ENCODE data around the gene TPX2.
"Not testable (repeated sequence)": the region's sequence is repeated elsewhere in the genome, so short reads cannot be mapped to it uniquely, and the experiment has no call there.

TPX2 gene

DNA sequence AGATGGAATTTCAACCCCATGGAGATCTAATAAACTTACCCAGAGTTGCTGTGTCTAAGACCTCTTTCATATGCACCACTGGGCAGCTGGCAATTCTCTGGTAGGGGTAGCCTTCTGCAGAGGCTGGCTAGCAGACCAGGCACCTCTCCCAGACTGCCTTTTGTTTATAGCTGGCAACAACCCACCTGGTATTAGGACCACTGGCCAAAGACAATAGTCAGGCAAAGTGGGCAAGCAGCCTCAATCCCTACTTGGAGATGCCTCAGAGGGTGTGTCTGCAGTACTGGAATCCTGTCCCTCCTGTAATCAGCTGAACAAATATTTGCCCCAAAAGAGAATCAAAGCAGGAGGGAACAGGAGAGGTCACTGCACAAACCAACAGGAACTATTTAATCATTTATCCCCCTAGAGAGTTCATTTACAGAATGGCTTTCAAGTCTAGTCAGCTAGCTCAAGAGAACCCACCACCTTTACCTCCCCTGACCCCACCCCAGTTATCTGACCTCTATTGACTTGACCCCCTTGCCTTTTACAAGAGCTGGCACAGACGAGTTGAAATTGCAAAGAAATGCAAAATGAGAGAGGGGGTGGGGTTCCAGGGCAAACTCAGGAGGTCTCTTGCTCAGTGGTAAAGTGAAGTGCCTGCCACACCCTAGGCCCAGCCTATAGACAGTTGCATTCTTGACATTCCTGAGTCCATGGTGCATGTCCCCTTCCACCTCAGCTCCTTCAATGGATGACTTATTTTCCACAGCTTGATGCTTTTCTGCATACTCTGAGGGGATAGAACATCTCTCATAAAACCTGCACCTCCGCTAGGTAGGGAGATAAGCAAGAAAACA, 19.2 kb upstream of the TPX2 start:
- no peak for DNase-seq (ENCODE audit: low read depth)

DNA sequence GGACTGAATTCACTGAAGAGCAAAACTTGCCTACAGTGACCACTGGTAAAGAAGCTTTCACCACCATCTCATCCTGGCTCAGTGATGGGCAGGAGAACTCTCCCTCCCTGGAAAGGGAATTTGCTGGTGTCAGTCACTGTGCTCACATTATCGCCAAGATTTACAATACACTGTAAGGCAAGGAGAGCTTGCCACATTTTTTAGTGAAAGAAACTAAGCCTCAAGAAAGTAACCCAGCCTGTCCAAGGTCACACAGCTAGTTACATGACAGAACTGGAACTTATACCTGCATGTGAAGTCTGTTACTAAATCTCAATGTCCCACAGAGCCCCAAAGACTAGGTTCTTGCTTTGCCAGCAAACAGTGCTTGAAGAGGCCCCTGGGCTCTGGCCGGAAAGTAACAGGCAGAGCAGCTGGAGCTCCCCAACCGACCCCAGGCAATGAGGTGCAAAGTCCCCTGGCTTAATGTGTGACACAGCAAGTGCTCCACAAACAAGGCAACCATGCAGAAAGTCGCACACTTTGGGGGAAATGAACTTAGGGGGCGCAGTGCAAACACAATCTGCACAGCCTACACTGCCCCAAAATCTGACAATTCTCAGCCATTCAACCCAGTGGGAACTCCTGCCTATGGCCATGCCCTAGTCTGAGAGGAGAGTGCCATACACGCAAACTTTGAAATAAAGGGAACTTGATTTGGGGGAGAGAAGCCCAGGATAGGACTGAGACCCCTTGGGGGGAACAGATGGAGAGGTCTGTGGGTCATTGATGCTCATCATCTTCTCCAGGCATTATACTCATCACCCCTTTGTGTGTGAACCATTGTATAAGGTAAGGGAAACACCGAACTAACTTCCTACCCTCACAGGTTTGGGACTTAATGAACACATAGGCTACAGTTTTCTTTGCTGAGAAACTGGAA, 18.3 kb upstream of the TPX2 start:
- DNase-seq (ENCODE audit: low read depth) = no peak

DNA sequence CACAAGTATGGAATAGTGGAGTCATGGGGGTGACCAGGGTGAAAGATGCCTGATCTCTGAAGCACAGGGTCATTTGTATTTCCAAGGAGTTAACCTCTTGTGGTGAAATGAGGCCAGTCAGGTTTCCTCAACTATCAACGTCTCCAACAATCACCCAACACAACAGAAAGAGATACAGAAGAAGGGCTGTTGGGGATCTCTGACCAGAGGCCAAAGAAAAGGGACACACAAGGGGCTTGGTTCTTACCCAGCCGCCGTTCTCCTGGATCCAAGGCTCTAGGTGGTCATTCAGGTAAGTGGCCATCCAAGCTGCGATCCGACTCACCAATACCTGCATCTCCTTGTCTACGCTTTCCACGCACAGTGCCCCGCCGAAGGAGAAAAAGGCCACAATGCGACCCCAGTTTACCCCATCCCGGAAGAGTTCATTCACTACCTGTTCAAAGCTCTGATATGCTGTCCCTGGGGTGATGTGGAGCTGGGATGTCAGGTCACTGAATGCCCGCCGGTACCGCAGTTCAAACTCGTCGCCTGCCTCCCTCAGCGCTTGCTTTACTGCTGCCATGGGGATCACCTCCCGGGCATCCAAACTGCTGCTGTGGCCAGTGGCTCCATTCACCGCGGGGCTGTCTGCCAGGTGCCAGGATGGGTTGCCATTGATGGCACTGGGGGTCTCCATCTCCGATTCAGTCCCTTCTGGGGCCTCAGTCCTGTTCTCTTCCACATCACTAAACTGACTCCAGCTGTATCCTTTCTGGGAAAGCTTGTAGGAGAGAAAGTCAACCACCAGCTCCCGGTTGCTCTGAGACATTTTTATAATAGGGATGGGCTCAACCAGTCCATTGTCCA, 17.5 kb upstream of the TPX2 start:
- DNase-seq (ENCODE audit: low read depth) = no peak

DNA sequence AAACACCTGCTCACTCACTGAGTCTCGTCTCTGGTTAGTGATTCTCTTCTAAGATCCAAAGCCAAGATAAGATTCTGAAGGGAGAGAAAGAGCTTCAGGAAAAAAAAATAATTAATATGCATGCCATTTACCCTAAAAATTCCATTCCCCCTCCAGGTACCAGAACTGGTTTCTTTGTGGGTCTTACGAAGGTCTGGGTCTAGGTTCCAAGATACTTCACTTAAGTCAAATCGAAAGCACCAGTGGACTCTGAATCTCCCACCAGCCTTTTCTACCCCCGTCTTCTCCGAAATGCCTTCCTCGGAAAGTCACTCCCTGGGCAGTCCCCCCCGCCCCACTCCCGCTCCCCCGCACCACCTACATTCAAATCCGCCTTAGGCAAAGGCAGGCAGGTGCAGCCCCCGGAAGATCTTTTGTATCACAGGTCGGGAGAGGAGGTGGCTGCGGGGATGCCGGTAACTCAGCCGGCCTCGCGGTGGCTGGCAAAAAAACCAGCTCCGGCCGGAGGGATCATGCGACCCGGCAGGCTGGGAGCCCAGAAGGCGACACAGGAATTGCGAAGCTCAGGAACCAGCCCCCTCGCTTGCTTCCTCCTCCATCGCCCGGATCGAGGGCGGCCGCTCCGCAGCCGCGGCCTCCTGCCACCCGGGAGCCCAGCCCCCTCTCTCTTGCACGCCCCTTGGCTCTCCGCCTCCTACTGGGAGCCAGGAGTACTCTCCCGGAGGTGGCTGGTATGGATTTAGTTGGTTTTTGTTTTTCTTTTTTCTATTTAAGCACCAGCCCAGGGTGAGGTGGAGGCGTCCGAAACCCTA, 16.6 kb upstream of the TPX2 start, which contains the start of gene BCL2L1:
BCL2L1 (minus strand) TSS at position 612 of the 812 bp plus-strand sequence. CDS start 650 bp downstream, outside the sequence.
- DNase-seq (ENCODE audit: low read depth) = peak; percentile 88

DNA sequence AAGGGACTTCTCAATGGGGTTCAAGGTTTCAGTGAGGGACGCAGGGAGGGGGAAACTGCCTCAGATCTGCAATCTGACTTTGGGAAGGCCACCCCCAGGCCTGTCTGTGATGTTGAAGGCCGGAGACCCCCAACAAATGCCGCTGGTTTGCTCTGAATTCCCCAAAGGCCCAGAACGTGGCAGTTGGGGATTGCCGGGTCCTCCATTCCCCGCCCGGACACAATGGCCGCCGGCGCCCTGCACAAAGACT, 16.1 kb upstream of the TPX2 start:
- no peak for DNase-seq (ENCODE audit: low read depth)

DNA sequence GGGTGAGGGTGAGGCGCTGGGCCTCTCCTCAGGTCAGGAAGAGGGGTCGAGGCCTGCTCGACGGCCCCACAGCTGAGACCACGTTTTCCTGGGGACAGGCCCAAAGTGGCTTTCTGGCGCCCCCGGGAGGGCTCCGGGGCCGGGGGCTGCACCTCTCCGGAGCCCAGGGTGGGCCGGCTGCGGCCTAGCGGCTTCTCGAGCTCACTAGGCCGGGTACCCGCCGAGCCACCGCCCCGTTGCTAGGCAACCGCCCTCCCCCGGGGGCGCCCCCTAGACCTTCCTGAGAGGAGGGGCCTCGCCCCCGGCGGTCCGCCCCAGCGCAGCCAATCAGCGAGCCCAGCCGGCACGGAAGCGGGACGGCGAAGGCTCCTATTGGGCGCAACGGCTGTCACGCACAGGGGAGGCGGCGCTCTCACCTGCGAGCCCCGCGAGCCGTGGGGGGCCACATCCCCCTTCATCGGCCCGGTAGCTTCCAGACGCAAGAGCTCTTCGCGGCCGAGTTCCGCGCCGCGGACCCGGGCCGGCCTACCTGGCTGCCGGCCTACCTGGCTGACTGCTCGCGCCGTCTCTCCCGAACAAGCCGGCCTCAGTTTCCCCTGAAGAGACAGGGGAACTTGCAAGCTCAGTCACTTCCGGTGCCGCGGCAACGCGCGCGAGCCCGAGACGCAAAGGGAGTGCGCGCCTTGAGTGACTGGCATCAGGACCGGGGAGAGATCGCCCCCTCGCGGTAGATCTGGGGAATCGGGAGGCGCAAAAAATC, 15.6 kb upstream of the TPX2 start:
- peak; percentile 98 for DNase-seq (ENCODE audit: low read depth)

DNA sequence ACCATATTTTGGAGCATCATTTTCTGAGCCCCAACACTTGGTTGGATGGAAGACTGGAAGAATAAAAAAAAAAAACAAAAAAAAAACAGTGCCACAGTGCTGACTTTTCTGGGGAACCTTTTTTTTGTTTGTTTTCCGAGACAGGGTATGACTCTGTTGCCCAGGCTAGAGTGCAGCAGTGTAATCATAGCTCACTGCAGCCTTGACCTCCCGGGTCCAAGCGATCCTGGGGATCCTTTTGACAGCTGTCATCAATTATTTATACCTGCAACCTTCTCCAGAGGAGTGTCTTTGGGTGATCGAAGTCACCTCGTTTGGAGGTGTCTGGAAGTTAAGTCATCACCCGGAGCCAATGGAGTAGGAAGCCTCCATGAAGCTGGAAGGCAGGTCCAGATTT, 7.8 kb upstream of the TPX2 start:
- no peak for DNase-seq (ENCODE audit: low read depth)

DNA sequence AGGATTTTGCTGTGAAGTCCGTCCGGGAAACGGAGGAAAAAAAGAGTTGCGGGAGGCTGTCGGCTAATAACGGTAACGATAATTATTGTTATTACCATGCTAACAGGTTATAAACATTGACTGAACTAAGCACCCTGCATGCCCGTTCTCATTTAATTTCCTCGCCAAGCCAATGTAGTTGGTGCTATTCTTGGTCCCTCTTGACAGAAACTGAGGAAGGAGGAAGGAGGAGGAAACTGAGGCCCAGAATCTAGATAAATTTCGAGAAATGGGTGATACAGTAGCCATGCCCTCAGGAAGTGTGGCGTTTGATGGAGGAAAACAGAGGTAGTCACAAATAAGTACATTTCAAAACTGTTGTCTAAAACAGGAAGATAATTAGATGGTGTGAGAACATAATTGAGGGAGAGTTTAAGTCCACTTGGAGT, 474 bp downstream of the TPX2 start:
- no peak for DNase-seq (ENCODE audit: low read depth)

DNA sequence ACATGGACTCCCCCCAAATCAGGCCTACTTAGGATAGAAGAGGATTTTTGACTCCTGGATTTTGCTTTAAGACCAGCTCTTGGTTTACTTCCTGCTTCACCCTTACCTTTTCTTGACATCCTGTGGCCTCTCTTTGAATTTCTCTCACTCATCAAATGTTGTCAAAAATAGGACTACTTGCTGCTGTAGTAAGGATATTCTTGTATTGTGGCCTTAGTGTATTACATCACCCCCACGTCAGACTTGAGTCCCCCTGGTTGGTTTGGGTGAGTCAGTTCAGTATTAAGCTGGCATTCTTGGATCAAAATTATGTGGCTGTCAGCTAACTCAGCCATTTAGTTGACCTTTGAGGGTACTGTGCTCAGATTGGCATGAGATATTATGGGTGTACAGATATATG, 1.1 kb downstream of the TPX2 start:
- peak; percentile 83 for DNase-seq (ENCODE audit: low read depth)

DNA sequence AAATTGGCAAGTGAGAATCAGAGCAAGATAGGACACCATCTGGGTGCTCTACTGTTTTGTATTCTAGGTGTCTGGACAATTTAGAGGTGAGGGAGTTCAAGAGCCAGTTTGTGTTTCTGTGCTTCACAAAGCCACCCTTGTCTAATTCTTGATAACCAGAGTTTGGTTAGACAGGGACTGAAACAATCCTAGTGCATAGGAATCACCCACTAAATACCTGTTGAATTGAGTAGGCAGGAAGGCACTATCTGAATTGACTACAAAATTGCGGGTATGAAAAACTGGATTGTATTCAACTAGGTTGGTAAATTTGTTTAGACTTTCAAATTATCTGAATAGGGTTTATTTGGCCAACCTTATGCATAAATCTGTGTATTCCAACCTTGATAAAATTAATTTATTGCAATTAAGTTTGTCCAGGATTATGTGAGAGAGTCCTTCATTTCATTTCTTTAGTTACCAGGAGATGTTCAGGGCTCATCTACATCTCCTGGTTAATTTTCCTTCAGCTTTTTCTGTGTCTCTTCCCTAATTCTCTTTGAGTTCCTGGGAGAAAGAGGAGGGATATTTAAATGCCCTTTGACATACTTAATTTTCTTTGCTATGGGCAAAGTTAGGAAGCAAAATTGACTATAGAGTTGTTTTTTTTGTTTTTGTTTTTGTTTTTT, 1.7 kb downstream of the TPX2 start:
- no peak for DNase-seq (ENCODE audit: low read depth)

DNA sequence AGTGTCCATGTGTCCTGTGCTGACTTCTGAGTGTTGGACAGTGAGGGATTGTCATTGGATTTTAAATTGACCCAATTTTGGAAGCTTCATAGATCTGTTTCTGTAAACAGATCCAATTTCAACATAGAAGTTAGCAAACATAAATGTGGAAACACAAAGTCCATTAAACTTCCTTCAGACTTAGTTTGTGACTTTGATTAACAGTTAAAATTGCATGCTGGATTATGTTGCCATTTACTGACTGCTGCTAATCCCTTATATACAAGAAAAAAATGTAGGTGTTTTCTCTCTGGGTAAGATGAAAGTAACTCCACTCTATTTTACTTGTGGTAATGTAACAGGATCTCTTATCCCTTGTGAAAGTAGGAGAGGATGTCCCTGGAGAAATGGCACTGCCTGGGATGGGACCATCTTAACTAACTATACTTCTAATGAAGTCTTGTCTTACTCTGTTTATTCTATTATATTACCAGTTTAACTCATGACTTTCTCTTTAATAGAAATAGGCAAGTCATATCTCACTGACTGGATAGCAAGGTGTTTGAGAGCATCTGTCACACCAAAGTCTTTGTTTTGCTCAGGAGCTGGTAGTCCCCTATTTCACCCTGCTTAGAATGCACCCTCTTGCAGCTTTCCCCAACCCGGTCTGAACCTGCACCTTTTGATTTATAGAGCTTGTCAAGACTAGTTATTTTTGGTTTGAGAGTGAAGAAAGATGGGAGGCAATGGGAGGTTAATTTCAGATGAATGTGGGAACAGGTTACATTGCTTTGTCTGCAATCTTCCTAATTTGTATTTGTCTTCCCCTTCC, 7.2 kb downstream of the TPX2 start:
- DNase-seq (ENCODE audit: low read depth) = no peak

DNA sequence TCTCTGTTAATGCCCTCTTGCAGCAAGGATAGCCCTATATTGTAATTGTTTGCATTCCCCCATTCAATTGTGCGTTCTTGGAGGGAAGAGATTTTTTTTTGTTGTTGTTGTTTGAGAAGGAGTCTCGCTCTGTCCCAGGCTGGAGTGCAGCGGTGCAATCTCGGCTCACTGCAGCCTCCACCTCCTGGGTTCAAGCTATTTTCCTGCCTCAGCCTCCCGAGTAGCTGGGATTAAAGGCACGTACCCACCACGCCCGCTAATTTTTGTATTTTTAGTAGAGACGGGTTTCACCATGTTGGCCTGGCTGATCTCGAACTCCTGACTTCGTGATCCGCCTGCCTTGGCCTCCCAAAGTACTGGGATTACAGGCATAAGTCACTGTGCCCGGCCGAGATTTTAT, 7.9 kb downstream of the TPX2 start:
- not testable (repeated sequence) for DNase-seq (ENCODE audit: low read depth)

DNA sequence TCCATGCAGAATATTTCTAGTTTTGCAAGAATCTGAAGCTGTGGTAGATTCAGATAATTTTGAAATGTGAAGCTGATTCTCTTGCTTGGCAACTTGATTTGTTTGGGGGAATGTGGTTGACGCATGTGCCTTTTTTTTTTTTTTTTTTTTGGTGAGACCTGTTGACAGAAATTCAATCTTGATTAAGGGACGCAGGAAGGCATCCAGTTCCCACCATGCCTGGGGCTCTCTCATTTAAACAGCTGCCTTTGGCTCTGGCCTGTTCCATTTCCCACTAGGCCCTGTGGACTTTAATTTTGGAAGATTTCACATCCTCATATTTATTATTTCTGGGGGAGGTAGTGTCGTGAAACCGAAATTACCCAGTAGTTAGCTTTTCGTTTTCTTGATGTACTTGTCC, 8.6 kb downstream of the TPX2 start:
- DNase-seq (ENCODE audit: low read depth) = no peak

DNA sequence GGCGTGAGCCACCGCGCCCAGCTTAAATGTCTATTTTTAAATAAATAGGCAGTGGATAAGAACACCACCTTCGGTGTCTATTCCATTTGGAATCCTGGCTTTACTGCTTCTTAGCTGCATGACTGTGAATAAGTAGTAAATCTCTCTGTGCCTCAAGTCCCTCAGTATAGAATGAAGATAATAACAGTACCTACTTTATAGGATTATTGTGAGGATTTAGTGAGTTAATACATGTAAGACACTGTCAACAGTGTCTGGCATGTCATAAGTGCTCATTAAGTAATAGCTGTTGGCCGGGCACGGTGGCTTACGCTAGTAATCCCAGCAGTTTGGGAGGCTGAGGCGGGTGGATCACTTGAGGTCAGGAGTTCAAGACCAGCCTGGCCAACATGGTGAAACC, 10.1 kb downstream of the TPX2 start:
- no peak for DNase-seq (ENCODE audit: low read depth)

DNA sequence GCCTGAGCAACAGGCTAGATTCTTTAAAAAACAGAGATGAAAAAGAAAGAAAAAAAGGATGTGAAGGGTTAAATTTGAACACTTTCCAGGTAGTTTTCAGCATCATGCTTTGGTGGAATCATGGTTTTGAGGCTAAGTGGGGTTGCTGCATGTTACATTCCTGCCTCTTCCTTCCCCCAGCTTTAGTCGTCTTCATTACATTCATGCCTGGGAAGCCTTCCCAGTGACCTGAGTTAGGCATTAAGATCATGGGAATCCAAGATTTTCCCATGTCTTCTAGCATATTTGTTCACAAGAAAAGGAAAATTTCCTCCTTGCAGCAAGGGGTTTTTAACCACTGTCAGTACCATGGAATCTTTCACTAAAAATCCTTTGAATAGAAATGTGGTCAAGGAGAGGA, 12.0 kb downstream of the TPX2 start:
- peak; percentile 77 for DNase-seq (ENCODE audit: low read depth)

DNA sequence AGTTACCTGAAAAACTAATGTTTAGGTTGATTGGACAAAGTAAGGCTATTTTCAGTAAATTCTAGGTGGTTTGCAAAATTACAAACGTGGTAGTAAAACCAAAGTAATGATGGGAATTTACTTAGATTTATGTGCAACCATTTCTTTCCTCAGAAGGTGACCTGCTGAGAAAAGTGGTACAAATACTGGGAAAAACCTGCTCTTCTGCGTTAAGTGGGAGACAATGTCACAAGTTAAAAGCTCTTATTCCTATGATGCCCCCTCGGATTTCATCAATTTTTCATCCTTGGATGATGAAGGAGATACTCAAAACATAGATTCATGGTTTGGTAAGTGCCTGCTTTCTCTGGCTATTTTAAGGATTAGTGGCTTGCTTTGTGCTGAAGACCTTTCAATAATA, 18.2 kb downstream of the TPX2 start:
- no peak for DNase-seq (ENCODE audit: low read depth)

DNA sequence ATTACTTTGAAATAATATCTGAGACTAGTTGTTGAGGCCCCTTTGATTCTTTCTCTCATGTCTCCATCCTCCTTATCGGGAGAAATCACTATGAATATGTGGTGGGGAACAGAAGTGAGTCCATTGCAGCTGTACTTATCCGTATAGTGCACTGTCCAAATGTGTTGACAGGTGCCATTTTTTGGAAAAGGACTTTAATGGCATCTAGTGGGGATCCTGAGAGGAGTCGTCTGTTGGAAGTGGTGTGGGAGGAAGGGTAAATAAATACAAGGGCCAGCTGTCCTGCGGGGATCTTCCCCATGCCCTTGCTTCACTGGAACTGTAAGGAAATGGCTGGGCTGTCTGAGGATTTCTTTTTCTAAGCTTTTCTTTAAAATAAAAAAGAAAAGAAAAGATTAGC, 19.4 kb downstream of the TPX2 start:
- DNase-seq (ENCODE audit: low read depth) = no peak

DNA sequence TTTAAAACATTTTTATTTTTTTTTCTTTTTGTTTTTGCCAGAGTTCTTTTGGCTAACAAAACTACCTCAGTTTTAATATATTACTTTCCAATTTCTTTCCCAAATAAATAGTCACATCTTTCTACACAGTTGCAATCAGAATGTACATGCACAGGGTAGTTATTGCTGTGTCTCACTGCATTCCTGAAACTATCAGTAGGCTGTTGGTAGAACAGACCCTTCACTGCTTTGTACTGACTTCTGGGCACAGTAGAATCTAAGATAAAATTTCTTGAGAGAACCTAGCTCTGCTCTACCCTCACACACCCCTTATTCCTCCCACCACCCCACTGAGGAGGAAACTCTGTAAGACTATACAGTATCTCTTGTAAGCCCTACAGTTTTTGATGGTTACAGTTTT, 19.9 kb downstream of the TPX2 start:
- no peak for DNase-seq (ENCODE audit: low read depth)

DNA sequence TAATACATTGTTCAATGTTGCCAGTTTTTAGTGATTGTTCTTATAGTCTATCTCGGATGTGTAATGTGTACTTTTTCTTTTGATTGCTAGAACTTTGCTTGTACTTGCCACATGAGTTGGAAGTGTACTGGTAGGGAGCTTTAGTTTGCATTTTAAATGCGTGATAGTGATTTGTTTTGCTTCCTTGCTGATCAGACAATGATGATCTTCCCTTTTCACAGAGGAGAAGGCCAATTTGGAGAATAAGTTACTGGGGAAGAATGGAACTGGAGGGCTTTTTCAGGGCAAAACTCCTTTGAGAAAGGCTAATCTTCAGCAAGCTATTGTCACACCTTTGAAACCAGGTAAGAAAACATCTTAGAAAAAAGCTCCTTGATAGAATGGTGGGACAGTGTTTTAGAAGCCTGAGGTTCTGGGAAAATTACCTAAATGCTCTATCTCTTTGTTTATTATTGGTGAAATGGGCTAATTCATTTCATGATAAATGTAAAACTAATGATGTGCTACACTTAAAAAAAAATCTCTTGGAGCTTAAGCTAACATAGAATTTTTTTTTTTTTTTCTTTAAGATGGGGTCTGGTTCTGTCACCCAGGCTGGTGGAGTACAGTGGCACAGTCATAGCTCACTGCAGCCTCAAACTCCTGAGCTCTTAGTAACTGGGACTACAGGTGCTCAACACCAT, 20.9 kb downstream of the TPX2 start:
- DNase-seq (ENCODE audit: low read depth) = no peak

Measured in iris pigment epithelial cell (primary cell).